SK-N-SH treated with all-trans-retinoic acid at 6 μM for 48 hours (cell line): ENCODE results near the gene FRRS1.

Source experiments
- ATAC-seq: fragments of 200-7000 bp; cut with Tn5 transposase; 3 replicates; pipeline ENCODE4 v1.9.1; 2020; ENCODE audit warnings: mild to moderate bottlenecking, moderate library complexity
- ARNTL ChIP-seq: fragments of 450-650 bp; formaldehyde crosslinking; IDR thresholded peaks from 2 replicates; pipeline ENCODE4 v1.5.0; 2020; ENCODE audit warnings: low read depth, mild to moderate bottlenecking, moderate library complexity, borderline replicate concordance
- BACH2 ChIP-seq: fragments of 250-450 bp; sonication (Bioruptor Pico); IDR thresholded peaks from 2 replicates; pipeline ENCODE4 v1.9.0; 2021; ENCODE audit warnings: mild to moderate bottlenecking, borderline replicate concordance
- CREB5 ChIP-seq: fragments of 250-450 bp; sonication (Bioruptor Pico); IDR thresholded peaks from 2 replicates; pipeline ENCODE4 v1.5.1; 2020; ENCODE audit warnings: low read depth, mild to moderate bottlenecking, moderate library complexity
- CSDC2 ChIP-seq: fragments of 250-450 bp; sonication (Bioruptor Pico); IDR thresholded peaks from 2 replicates; pipeline ENCODE4 v1.5.0; 2020; ENCODE audit warnings: mild to moderate bottlenecking, moderate library complexity
- CSRNP3 ChIP-seq: fragments of 250-450 bp; sonication (Bioruptor Pico); IDR thresholded peaks from 2 replicates; pipeline ENCODE4 v1.5.1; 2021; ENCODE audit warnings: mild to moderate bottlenecking, moderate library complexity
- ESRRG ChIP-seq: fragments of 250-450 bp; sonication (Bioruptor Pico); IDR thresholded peaks from 2 replicates; pipeline ENCODE4 v1.6.1; 2021; ENCODE audit warnings: mild to moderate bottlenecking
- GLIS3 ChIP-seq: fragments of 250-450 bp; sonication (Bioruptor Pico); IDR thresholded peaks from 2 replicates; pipeline ENCODE4 v1.5.0; 2020; ENCODE audit warnings: mild to moderate bottlenecking, moderate library complexity
- ISL1 ChIP-seq: fragments of 250-450 bp; sonication (Bioruptor Pico); IDR thresholded peaks from 2 replicates; pipeline ENCODE4 v2.1.2; 2022; ENCODE audit warnings: mild to moderate bottlenecking, moderate library complexity
- OSR1 ChIP-seq: fragments of 250-450 bp; sonication (Bioruptor Pico); IDR thresholded peaks from 2 replicates; pipeline ENCODE4 v1.8.0; 2022; ENCODE audit warnings: moderate library complexity, mild to moderate bottlenecking, inconsistent platforms
- PATZ1 ChIP-seq: fragments of 250-450 bp; sonication (Bioruptor Pico); IDR thresholded peaks from 2 replicates; pipeline ENCODE4 v1.8.0; 2020; ENCODE audit warnings: mild to moderate bottlenecking, moderate library complexity, borderline replicate concordance
- POU6F1 ChIP-seq: fragments of 250-450 bp; sonication (Bioruptor Pico); IDR thresholded peaks from 2 replicates; pipeline ENCODE4 v1.8.0; 2021; ENCODE audit warnings: low read depth, mild to moderate bottlenecking, moderate library complexity, borderline replicate concordance
- PPARA ChIP-seq: fragments of 250-450 bp; sonication (Bioruptor Pico); IDR thresholded peaks from 2 replicates; pipeline ENCODE4 v1.5.0; 2020; ENCODE audit warnings: mild to moderate bottlenecking, borderline replicate concordance
- SNAI2 ChIP-seq: fragments of 250-450 bp; sonication (Bioruptor Pico); IDR thresholded peaks from 2 replicates; pipeline ENCODE4 v1.5.0; 2020; ENCODE audit warnings: mild to moderate bottlenecking, moderate library complexity
- TOX ChIP-seq: fragments of 250-450 bp; sonication (Bioruptor Pico); IDR thresholded peaks from 2 replicates; pipeline ENCODE4 v1.8.0; 2021; ENCODE audit warnings: mild to moderate bottlenecking, moderate library complexity, borderline replicate concordance
- TSHZ2 ChIP-seq: fragments of 250-450 bp; sonication (Bioruptor Pico); IDR thresholded peaks from 2 replicates; pipeline ENCODE4 v1.5.0; 2020; ENCODE audit warnings: mild to moderate bottlenecking, moderate library complexity
- ZC3H10 ChIP-seq: fragments of 250-450 bp; sonication (Bioruptor Pico); IDR thresholded peaks from 2 replicates; pipeline ENCODE4 v1.5.1; 2021; ENCODE audit warnings: mild to moderate bottlenecking, moderate library complexity
- ZFP3 ChIP-seq: fragments of 250-450 bp; sonication (Bioruptor Pico); IDR thresholded peaks from 2 replicates; pipeline ENCODE4 v1.5.0; 2020; ENCODE audit warnings: mild to moderate bottlenecking, moderate library complexity
- ZFP30 ChIP-seq: fragments of 450-650 bp; formaldehyde crosslinking; IDR thresholded peaks from 2 replicates; pipeline ENCODE4 v1.5.0; 2022; ENCODE audit warnings: mild to moderate bottlenecking, moderate library complexity
- ZNF565 ChIP-seq: fragments of 450-650 bp; formaldehyde crosslinking; conservative IDR thresholded peaks from 2 replicates; pipeline ENCODE4 v1.5.0; 2020; ENCODE audit warnings: low read depth, mild to moderate bottlenecking, moderate library complexity
- ZNF70 ChIP-seq: fragments of 450-650 bp; formaldehyde crosslinking; IDR thresholded peaks from 2 replicates; pipeline ENCODE4 v1.5.0; 2020; ENCODE audit warnings: mild to moderate bottlenecking, moderate library complexity
- ZNF8 ChIP-seq: fragments of 450-650 bp; formaldehyde crosslinking; IDR thresholded peaks from 2 replicates; pipeline ENCODE4 v1.5.0; 2020; ENCODE audit warnings: mild to moderate bottlenecking, moderate library complexity

Gene FRRS1

GRCh38 chr1:99777752-99778151 is 11.3 kb upstream of the FRRS1 start (continued):
- TF ChIP-seq TSHZ2 (CRISPR knock-in tag): no peak
- no peak for TF ChIP-seq TOX
- no peak for TF ChIP-seq ZNF565 (CRISPR knock-in tag)
- TF ChIP-seq POU6F1: no peak
- TF ChIP-seq ISL1: no peak
- no peak for TF ChIP-seq CSDC2
- no peak for TF ChIP-seq ZFP3 (CRISPR knock-in tag)
- TF ChIP-seq OSR1 (CRISPR knock-in tag): no peak
- TF ChIP-seq PPARA (CRISPR knock-in tag): no peak

GRCh38 chr1:99776120-99776519 is 9.7 kb upstream of the FRRS1 start:
- no peak for ATAC-seq
- TF ChIP-seq BACH2 (CRISPR knock-in tag) (no peak), ESRRG (CRISPR knock-in tag) (no peak), CREB5 (CRISPR knock-in tag) (no peak), POU6F1 (no peak), ZFP3 (CRISPR knock-in tag) (no peak), ZNF8 (CRISPR knock-in tag) (no peak), ZC3H10 (no peak)
- TF ChIP-seq, all 23 proteins: peak for 0

- TF ChIP-seq OSR1 (CRISPR knock-in tag): no peak
- no peak for TF ChIP-seq ESRRG (CRISPR knock-in tag)
- TF ChIP-seq ZNF70 (CRISPR knock-in tag): no peak
- no peak for TF ChIP-seq GLIS3 (CRISPR knock-in tag)
- no peak for TF ChIP-seq ZFP30
- TF ChIP-seq CSDC2: no peak
- no peak for TF ChIP-seq POU6F1
- no peak for TF ChIP-seq ARNTL (CRISPR knock-in tag)
- TF ChIP-seq PPARA (CRISPR knock-in tag): no peak
- TF ChIP-seq ZNF565 (CRISPR knock-in tag): no peak
- no peak for TF ChIP-seq BACH2 (CRISPR knock-in tag)
- no peak for TF ChIP-seq CSRNP3
- no peak for TF ChIP-seq ZC3H10
- no peak for TF ChIP-seq PATZ1
- TF ChIP-seq SNAI2 (CRISPR knock-in tag): no peak
- no peak for TF ChIP-seq TOX
- TF ChIP-seq ISL1: no peak
- no peak for ATAC-seq
Observed at GRCh38 chr1:99772809-99773208, 6.4 kb upstream of the FRRS1 start.
